Neural progenitor cell (in vitro differentiated cells): ENCODE results near the gene RFX1.

Source experiments
- CTCF ChIP-seq: fragments of 200-600 bp; sonication (generic); IDR thresholded peaks from 2 replicates; pipeline ENCODE4 v1.5.1; 2017; ENCODE audit warnings: antibody characterized with exemption, mild to moderate bottlenecking
- EZH2 ChIP-seq: fragments of 200-600 bp; sonication (generic); IDR thresholded peaks from 2 replicates; pipeline ENCODE4 v1.6.1; 2017; ENCODE audit warnings: antibody characterized with exemption, mild to moderate bottlenecking, moderate library complexity
- EZH2phosphoT487 ChIP-seq: fragments of 200-600 bp; sonication (generic); IDR thresholded peaks from 2 replicates; pipeline ENCODE4 v1.6.1; 2017; ENCODE audit warnings: antibody characterized with exemption

- no peak for TF ChIP-seq CTCF
- no peak for TF ChIP-seq EZH2
- no peak for TF ChIP-seq EZH2phosphoT487
These were observed 24.7 kb downstream of the RFX1 start for GRCh38 chr19:13981467-13981866.
